ENCODE measurements around the gene NUDCD3.

DNA sequence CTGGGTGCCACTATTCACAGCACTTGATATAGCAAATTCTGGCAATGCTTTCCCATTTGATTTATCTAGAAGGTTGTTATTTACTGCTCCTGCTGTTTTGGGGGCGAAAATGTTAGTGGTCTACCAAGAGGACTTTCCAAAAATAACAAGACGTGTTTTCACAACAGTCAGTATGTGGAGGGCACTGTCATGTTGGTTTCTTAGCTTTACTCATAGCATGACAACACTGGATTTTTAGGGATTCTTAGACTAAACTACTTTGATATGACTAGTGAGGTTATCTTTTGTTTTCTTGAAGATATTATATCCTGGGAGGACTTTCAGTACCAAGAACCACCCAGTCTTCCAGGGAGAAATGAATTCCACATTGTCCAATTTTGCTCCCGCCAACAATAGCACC is 49.4 kb downstream of the NUDCD3 start:
- TF ChIP-seq HDAC6 (IDR thresholded peaks at IDR 0.05; ENCODE audit: low read depth, low read length) = no peak
- TF ChIP-seq POLR2AphosphoS5 (IDR thresholded peaks at IDR 0.05; ENCODE audit: low read depth, low read length) = no peak
- TF ChIP-seq YY1 (IDR thresholded peaks at IDR 0.05; ENCODE audit: low read depth, low read length) = no peak
- no peak for TF ChIP-seq EGR1 (IDR thresholded peaks at IDR 0.05; ENCODE audit: borderline replicate concordance, low read depth, low read length)
- TF ChIP-seq, protein P1, sequence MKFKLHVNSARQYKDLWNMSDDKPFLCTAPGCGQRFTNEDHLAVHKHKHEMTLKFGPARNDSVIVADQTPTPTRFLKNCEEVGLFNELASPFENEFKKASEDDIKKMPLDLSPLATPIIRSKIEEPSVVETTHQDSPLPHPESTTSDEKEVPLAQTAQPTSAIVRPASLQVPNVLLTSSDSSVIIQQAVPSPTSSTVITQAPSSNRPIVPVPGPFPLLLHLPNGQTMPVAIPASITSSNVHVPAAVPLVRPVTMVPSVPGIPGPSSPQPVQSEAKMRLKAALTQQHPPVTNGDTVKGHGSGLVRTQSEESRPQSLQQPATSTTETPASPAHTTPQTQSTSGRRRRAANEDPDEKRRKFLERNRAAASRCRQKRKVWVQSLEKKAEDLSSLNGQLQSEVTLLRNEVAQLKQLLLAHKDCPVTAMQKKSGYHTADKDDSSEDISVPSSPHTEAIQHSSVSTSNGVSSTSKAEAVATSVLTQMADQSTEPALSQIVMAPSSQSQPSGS (IDR thresholded peaks at IDR 0.05; ENCODE audit: low read length) = no peak
- no peak for TF ChIP-seq SP1 (IDR thresholded peaks at IDR 0.05; ENCODE audit: low read depth, low read length)
- no peak for TF ChIP-seq RBBP5 (IDR thresholded peaks at IDR 0.05; ENCODE audit: borderline replicate concordance, low read depth, low read length)
- no peak for TF ChIP-seq NANOG (IDR thresholded peaks at IDR 0.05; ENCODE audit: insufficient read depth, low read depth, low read length, poor library complexity, severe bottlenecking)
- no peak for TF ChIP-seq CEBPB (IDR thresholded peaks at IDR 0.05; ENCODE audit: low read depth, low read length)
- no peak for TF ChIP-seq TAF1 (IDR thresholded peaks at IDR 0.05; ENCODE audit: low read depth, low read length)
- TF ChIP-seq, protein P2, sequence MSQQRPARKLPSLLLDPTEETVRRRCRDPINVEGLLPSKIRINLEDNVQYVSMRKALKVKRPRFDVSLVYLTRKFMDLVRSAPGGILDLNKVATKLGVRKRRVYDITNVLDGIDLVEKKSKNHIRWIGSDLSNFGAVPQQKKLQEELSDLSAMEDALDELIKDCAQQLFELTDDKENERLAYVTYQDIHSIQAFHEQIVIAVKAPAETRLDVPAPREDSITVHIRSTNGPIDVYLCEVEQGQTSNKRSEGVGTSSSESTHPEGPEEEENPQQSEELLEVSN (IDR thresholded peaks at IDR 0.05) = no peak
- TF ChIP-seq ATF3 (IDR thresholded peaks at IDR 0.05; ENCODE audit: insufficient read depth, low read depth, low read length) = no peak

Data from H1 (cell line).